ENCODE results near the gene PAPOLA. TPM values are rescaled to one million over a fixed set of nuclear protein-coding genes. Genes with fewer than 3 reads are reported as not detected.

PAPOLA gene
- total and polyA plus RNA-seq, 9 of the 15 experiments (the other 6 are each of a cell fraction or from before 2014, with no cell fraction given), result 51.1 to 199 (median 95.8) TPM

DNA sequence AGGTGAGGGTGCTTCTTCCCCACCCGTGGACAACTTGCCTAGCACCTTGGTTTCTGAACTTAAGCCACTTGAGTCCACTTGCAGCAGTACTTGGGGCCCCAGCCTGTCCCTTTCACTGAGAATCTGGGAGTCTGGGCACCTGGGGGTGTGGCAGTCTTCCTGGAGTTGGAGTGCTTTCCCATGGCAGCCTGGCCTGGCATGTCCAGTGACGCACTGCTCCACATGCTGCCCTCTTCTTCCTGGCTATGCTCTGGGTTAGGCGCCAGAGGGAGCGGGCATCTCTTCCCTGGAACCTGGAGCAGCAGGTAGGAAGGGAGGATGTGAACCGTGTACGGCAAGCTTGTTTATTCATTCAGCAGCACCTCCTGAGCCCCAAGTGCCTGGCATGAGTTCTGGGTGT is 76.4 kb downstream of the PAPOLA start:
- Histone ChIP-seq H2AFZ (ENCODE audit: low read depth, low read length) (no peak overlapping the region), H3K36me3 (ENCODE audit: control insufficient read depth, insufficient read depth, low read length) (no peaks in the 10 kb centered on the region), H3K9ac (ENCODE audit: insufficient read depth in 1 of 2, low read depth in 2 of 2, low read length in 2 of 2) (no peak overlapping the region), H4K20me1 (replicated peaks; ENCODE audit: control insufficient read depth, insufficient read depth, low read length) (no peaks in the 10 kb centered on the region), H3K79me2 (ENCODE audit: control insufficient read depth, insufficient read depth, low read length) (no peaks in the 10 kb centered on the region), H3K9me1 (ENCODE audit: control insufficient read depth, insufficient read depth, low read length) (no peaks in the 10 kb centered on the region), H3K4me2 (ENCODE audit: insufficient read depth, low read length) (no peak overlapping the region), H3K27me3 (ENCODE audit: control insufficient read depth in 2 of 2, insufficient read depth in 2 of 2, low read length in 2 of 2) (peaks cover 2 to 13% of the 10 kb centered on the region in 2 experiments; a peak in 3 of 5 replicates), H3K4me3 (no peak overlapping the region), H3K4me1 (replicated peaks in 1 of 2; ENCODE audit: control insufficient read depth in 2 of 2, insufficient read depth in 2 of 2, low read length in 2 of 2) (peaks cover 3 to 19% of the 10 kb centered on the region in 2 experiments; a peak in 3 of 5 replicates), H3K27ac (ENCODE audit: extremely low read depth, low read depth, low read length) (no peak overlapping the region), H3K9me3 (replicated peaks; ENCODE audit: control insufficient read depth, insufficient read depth, low read depth, low read length) (no peaks in the 10 kb centered on the region)
- FAIRE-seq (no peak), DNase-seq (ENCODE audit: extremely low read depth in 1 of 4, low spot score in 3 of 4) (no peak), ATAC-seq (no peak)
- in situ Hi-C loops (cut with MboI), result loop anchor here (25.0 kb wide), 1 partner anchor 709 kb away; no protein-coding TSS in a partner anchor
- POLR2A ChIA-PET, result no interaction called here
- CTCF ChIA-PET (ENCODE audit: low intra/inter-chr PET ratio), result interaction anchor here (1.0 kb wide), 1 partner anchor 11 kb away, joined by 3 read pairs; no protein-coding TSS in a partner anchor
- intact Hi-C loops (cut with micrococcal nuclease), result no loop called here
- 51% methylated on average over 6 of the region's 6 CpGs for WGBS (ENCODE audit: insufficient coverage, low coverage, missing lambda C conversion rate)
- BruUV-seq (replicated peaks), result no TSS peak
- TF ChIP-seq NFIC (IDR thresholded peaks at IDR 0.05) (no peak), POLR3A (IDR thresholded peaks at IDR 0.05; ENCODE audit: borderline replicate concordance, extremely low read depth, insufficient read depth, insufficient read length) (no peak), HDAC8 (tag; IDR thresholded peaks at IDR 0.05) (no peak), PHF20 (IDR thresholded peaks at IDR 0.05; ENCODE audit: partially characterized antibody) (no peak), SAFB (IDR thresholded peaks at IDR 0.05; ENCODE audit: borderline replicate concordance, low read depth, low read length) (no peak), ARNT (IDR thresholded peaks at IDR 0.05) (no peak), PHTF2 (CRISPR knock-in tag; IDR thresholded peaks at IDR 0.05) (no peak)
- TF ChIP-seq, protein P1, sequence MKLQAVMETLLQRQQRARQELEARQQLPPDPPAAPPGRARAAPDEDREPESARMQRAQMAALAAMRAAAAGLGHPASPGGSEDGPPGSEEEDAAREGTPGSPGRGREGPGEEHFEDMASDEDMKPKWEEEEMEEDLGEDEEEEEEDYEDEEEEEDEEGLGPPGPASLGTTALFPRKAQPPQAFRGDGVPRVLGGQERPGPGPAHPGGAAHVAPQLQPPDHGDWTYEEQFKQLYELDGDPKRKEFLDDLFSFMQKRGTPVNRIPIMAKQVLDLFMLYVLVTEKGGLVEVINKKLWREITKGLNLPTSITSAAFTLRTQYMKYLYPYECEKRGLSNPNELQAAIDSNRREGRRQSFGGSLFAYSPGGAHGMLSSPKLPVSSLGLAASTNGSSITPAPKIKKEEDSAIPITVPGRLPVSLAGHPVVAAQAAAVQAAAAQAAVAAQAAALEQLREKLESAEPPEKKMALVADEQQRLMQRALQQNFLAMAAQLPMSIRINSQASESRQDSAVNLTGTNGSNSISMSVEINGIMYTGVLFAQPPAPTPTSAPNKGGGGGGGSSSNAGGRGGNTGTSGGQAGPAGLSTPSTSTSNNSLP (IDR thresholded peaks at IDR 0.05; ENCODE audit: borderline replicate concordance, low read depth, low read length), result no peak
- TF ChIP-seq, protein P2, sequence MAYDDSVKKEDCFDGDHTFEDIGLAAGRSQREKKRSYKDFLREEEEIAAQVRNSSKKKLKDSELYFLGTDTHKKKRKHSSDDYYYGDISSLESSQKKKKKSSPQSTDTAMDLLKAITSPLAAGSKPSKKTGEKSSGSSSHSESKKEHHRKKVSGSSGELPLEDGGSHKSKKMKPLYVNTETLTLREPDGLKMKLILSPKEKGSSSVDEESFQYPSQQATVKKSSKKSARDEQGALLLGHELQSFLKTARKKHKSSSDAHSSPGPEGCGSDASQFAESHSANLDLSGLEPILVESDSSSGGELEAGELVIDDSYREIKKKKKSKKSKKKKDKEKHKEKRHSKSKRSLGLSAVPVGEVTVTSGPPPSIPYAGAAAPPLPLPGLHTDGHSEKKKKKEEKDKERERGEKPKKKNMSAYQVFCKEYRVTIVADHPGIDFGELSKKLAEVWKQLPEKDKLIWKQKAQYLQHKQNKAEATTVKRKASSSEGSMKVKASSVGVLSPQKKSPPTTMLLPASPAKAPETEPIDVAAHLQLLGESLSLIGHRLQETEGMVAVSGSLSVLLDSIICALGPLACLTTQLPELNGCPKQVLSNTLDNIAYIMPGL (CRISPR knock-in tag; IDR thresholded peaks at IDR 0.05), result no peak
- TF ChIP-seq, protein P3, sequence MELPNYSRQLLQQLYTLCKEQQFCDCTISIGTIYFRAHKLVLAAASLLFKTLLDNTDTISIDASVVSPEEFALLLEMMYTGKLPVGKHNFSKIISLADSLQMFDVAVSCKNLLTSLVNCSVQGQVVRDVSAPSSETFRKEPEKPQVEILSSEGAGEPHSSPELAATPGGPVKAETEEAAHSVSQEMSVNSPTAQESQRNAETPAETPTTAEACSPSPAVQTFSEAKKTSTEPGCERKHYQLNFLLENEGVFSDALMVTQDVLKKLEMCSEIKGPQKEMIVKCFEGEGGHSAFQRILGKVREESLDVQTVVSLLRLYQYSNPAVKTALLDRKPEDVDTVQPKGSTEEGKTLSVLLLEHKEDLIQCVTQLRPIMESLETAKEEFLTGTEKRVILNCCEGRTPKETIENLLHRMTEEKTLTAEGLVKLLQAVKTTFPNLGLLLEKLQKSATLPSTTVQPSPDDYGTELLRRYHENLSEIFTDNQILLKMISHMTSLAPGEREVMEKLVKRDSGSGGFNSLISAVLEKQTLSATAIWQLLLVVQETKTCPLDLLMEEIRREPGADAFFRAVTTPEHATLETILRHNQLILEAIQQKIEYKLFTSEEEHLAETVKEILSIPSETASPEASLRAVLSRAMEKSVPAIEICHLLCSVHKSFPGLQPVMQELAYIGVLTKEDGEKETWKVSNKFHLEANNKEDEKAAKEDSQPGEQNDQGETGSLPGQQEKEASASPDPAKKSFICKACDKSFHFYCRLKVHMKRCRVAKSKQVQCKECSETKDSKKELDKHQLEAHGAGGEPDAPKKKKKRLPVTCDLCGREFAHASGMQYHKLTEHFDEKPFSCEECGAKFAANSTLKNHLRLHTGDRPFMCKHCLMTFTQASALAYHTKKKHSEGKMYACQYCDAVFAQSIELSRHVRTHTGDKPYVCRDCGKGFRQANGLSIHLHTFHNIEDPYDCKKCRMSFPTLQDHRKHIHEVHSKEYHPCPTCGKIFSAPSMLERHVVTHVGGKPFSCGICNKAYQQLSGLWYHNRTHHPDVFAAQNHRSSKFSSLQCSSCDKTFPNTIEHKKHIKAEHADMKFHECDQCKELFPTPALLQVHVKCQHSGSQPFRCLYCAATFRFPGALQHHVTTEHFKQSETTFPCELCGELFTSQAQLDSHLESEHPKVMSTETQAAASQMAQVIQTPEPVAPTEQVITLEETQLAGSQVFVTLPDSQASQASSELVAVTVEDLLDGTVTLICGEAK (IDR thresholded peaks at IDR 0.05), result no peak
- TF ChIP-seq, protein P3 (CRISPR knock-in tag; IDR thresholded peaks at IDR 0.05), result no peak

All from K562 (cell line).